K562 (cell line): ENCODE results near the gene PLCL2. TPM values are rescaled to one million over a fixed set of nuclear protein-coding genes. Genes with fewer than 3 reads are reported as not detected.

Experiments used
- ATAC-seq: fragments of 200-7000 bp; cut with Tn5 transposase; 3 replicates; pipeline ENCODE4 v1.9.1; 2020; ENCODE audit warnings: moderate library complexity
- BruUV-seq: library from RNA; stranded (reverse); fragments of 400-500 nt; replicated peaks from 2 replicates; lab custom pipeline; 2021; lab: Mats Ljungman, UMichigan
- CTCF ChIA-PET: fragments of 300-600 bp; formaldehyde crosslinking; extraction: SDS; loops from one replicate; lab custom pipeline; 2021; ENCODE audit warnings: low intra/inter-chr PET ratio; lab: Yijun Ruan, JAX
- POLR2A ChIA-PET: fragments of 300-600, 350-650 bp; sonication (Branson Sonifier 250); formaldehyde crosslinking; extraction: SDS; loops from one replicate; lab custom pipeline; 2021; ENCODE audit warnings: antibody characterized with exemption, inconsistent platforms; lab: Yijun Ruan, JAX
- DNase-seq, 4 experiments: peaks; one replicate each; pipeline versions ENCODE4 v3.0.0 to v3.0.0-alpha.2; 2011 to 2018; ENCODE audit warnings: low spot score in 3 of 4, mixed read lengths in 3 of 4; ENCODE audit errors: extremely low read depth in 1 of 4
- FAIRE-seq: peaks from 2 replicates; lab custom pipeline; 2011; peaks lifted over from hg19 to GRCh38; lab: Jason Lieb, UNC
- H2AFZ ChIP-seq: 2 replicates; pipeline ENCODE4 v1.6.0; 2011; ENCODE audit warnings: low read depth, low read length, control low read depth, inconsistent platforms
- H3K27ac ChIP-seq: fragments of 200-600 bp; 3 replicates; pipeline ENCODE4 v1.8.0; 2011; ENCODE audit warnings: low read depth, mild to moderate bottlenecking, control low read depth, inconsistent platforms, low read length, moderate library complexity, mixed read lengths; ENCODE audit errors: extremely low read depth
- H3K27me3 ChIP-seq, 2 experiments: fragments of 300-600 bp in 1 of 2; 2 replicates in 1 of 2; 3 replicates in 1 of 2; pipeline versions ENCODE4 v1.6.0 to v1.8.0; 2011; ENCODE audit warnings: inconsistent platforms in 2 of 2, low read length in 2 of 2, mild to moderate bottlenecking in 1 of 2, mixed read lengths in 1 of 2, moderate library complexity in 1 of 2; ENCODE audit not compliant: control insufficient read depth in 2 of 2, insufficient read depth in 2 of 2
- H3K36me3 ChIP-seq: fragments of 300-600 bp; 3 replicates; pipeline ENCODE4 v1.8.0; 2011; ENCODE audit warnings: mild to moderate bottlenecking, low read length, inconsistent platforms; ENCODE audit not compliant: control insufficient read depth, insufficient read depth
- H3K4me1 ChIP-seq, 2 experiments: fragments of 200-600 bp in 1 of 2; replicated peaks in 1 of 2; 2 replicates in 1 of 2; 3 replicates in 1 of 2; pipeline versions ENCODE4 v1.5.1 to v1.8.0; 2011; ENCODE audit warnings: inconsistent platforms in 2 of 2, low read length in 2 of 2, mild to moderate bottlenecking in 1 of 2, mixed read lengths in 1 of 2, moderate library complexity in 1 of 2; ENCODE audit not compliant: control insufficient read depth in 2 of 2, insufficient read depth in 2 of 2
- H3K4me2 ChIP-seq: 2 replicates; pipeline ENCODE4 v1.6.1; 2011; ENCODE audit warnings: low read length, control low read depth, inconsistent platforms, mixed read lengths; ENCODE audit not compliant: insufficient read depth
- H3K4me3 ChIP-seq: fragments of 200-600 bp; sonication (generic), shearing (Covaris generic); 2 replicates; pipeline ENCODE4 v1.5.1; 2016; ENCODE audit warnings: control low read depth, inconsistent platforms
- H3K79me2 ChIP-seq: fragments of 200-600 bp; 3 replicates; pipeline ENCODE4 v1.8.0; 2011; ENCODE audit warnings: low read length, inconsistent platforms; ENCODE audit not compliant: control insufficient read depth, insufficient read depth
- H3K9ac ChIP-seq, 2 experiments: 2 replicates each; pipeline versions ENCODE4 v1.6.0 to v1.6.1; 2011; ENCODE audit warnings: low read depth in 2 of 2, low read length in 2 of 2, control low read depth in 1 of 2, inconsistent platforms in 1 of 2, mild to moderate bottlenecking in 1 of 2, mixed read lengths in 1 of 2; ENCODE audit not compliant: insufficient read depth in 1 of 2
- H3K9me1 ChIP-seq: one replicate; pipeline ENCODE4 v1.6.0; 2011; ENCODE audit warnings: inconsistent platforms, mild to moderate bottlenecking, low read length, moderate library complexity; ENCODE audit not compliant: control insufficient read depth, insufficient read depth
- H3K9me3 ChIP-seq: replicated peaks from 2 replicates; pipeline ENCODE4 v1.5.1; 2011; ENCODE audit warnings: low read depth, low read length, inconsistent platforms; ENCODE audit not compliant: control insufficient read depth, insufficient read depth
- H4K20me1 ChIP-seq: replicated peaks from 2 replicates; pipeline ENCODE4 v1.6.1; 2011; ENCODE audit warnings: low read length, inconsistent platforms, mixed read lengths; ENCODE audit not compliant: control insufficient read depth, insufficient read depth
- BRD9 ChIP-seq: fragments of 450-650 bp; IDR thresholded peaks from 2 replicates; pipeline ENCODE4 v1.6.1; 2018; ENCODE audit warnings: low read depth; ENCODE audit not compliant: partially characterized antibody
- CBX1 ChIP-seq: sonication (generic); IDR thresholded peaks from 2 replicates; pipeline ENCODE4 v1.6.1; 2016; ENCODE audit warnings: antibody characterized with exemption, low read depth, mild to moderate bottlenecking
- CHCHD3 ChIP-seq: fragments of 250-450 bp; sonication (Bioruptor Pico); IDR thresholded peaks from 2 replicates; pipeline ENCODE4 v2.1.2; 2022; ENCODE audit warnings: mild to moderate bottlenecking
- ESRRB ChIP-seq: fragments of 250-450 bp; sonication (Bioruptor Pico); IDR thresholded peaks from 2 replicates; pipeline ENCODE4 v1.5.0; 2020; ENCODE audit warnings: mild to moderate bottlenecking, moderate library complexity, borderline replicate concordance
- FOXM1 ChIP-seq, 2 experiments: fragments of 450-650 bp in 1 of 2; sonication (generic) in 1 of 2; formaldehyde crosslinking in 1 of 2; IDR thresholded peaks; 2 replicates each; pipeline versions ENCODE4 v1.6.1 to v1.9.0; 2017 to 2022; ENCODE audit warnings: low read depth in 2 of 2, mild to moderate bottlenecking in 2 of 2, missing genetic modification reagents in 1 of 2, moderate library complexity in 1 of 2
- HDAC6 ChIP-seq: IDR thresholded peaks from 2 replicates; pipeline ENCODE4 v1.6.1; 2012; ENCODE audit warnings: low read depth, mild to moderate bottlenecking, control low read depth, inconsistent platforms, low read length, moderate library complexity
- L3MBTL2 ChIP-seq: fragments of 450-650 bp; IDR thresholded peaks from 2 replicates; pipeline ENCODE4 v1.6.1; 2016; ENCODE audit warnings: mild to moderate bottlenecking, moderate library complexity
- SUPT5H ChIP-seq: fragments of 450-650 bp; IDR thresholded peaks from 2 replicates; pipeline ENCODE4 v1.6.1; 2016
- YBX1 ChIP-seq: fragments of 450-650 bp; IDR thresholded peaks from 2 replicates; pipeline ENCODE4 v1.7.1; 2016; ENCODE audit warnings: mild to moderate bottlenecking
- ZC3H11A ChIP-seq: IDR thresholded peaks from 2 replicates; pipeline ENCODE4 v1.6.1; 2012; ENCODE audit warnings: low read depth, low read length, improper control_type of control experiment
- ZNF12 ChIP-seq: sonication (generic); formaldehyde crosslinking; IDR thresholded peaks from 2 replicates; pipeline ENCODE4 v1.4.0; 2020; ENCODE audit warnings: mild to moderate bottlenecking, missing genetic modification reagents
- ZNF217 ChIP-seq: sonication (generic); formaldehyde crosslinking; IDR thresholded peaks from 2 replicates; pipeline ENCODE4 v1.8.0; 2022; ENCODE audit warnings: mild to moderate bottlenecking, missing genetic modification reagents
- ZZZ3 ChIP-seq: fragments of 450-650 bp; IDR thresholded peaks from 2 replicates; pipeline ENCODE4 v1.6.1; 2016; ENCODE audit warnings: antibody characterized with exemption, mild to moderate bottlenecking, moderate library complexity
- WGBS: fragments of 100-300 bp; shearing (Covaris generic); methylation state at CpG from one replicate; pipeline ENCODE4 v1.1.6; 2016; ENCODE audit warnings: low coverage, mixed read lengths; ENCODE audit not compliant: insufficient coverage; ENCODE audit errors: missing lambda C conversion rate; 5-methylcytosine and 5-hydroxymethylcytosine counted together
- in situ Hi-C: fragments of 300-500 bp; cut with MboI; formaldehyde crosslinking; loops from 4 replicates; pipeline ENCODE4 v1.15.0; 2018; ENCODE audit warnings: inconsistent platforms, mixed read lengths
- intact Hi-C: fragments of 100-400 bp; cut with micrococcal nuclease; formaldehyde crosslinking; loops from 2 replicates; pipeline ENCODE4 v1.14.2; 2022
- polyA plus RNA-seq, 8 experiments: library from polyadenylated mRNA; depleted of rRNA in 4 of 8; stranded (reverse) in 5 of 8; unstranded in 3 of 8; fragments of >200 nt; fragmentation: Nextera tagmentation in 2 of 8; fragmentation: Illumina TruSeq in 1 of 8; extraction: Ambion mirVana in 2 of 8; extraction: Trizol in 1 of 8; gene quantifications; 2 replicates each; pipeline versions ENCODE4 v1.2.1 to v1.2.3, GENCODE V29; 2011 to 2014; ENCODE audit warnings: inconsistent platforms in 1 of 8, missing spikeins in 1 of 8
- total RNA-seq, 7 experiments: library from RNA; depleted of rRNA in 6 of 7; stranded (reverse); fragments of >200 nt in 6 of 7; fragmentation: Illumina TruSeq in 2 of 7; extraction: Trizol in 2 of 7; gene quantifications; 2 replicates each; pipeline versions ENCODE4 v1.2.1 to v1.2.3, GENCODE V29; 2011 to 2021; ENCODE audit warnings: low replicate concordance in 1 of 7
- TF ChIP-seq, protein P1 (sequence below): fragments of 450-650 bp; formaldehyde crosslinking; conservative IDR thresholded peaks from 2 replicates; pipeline ENCODE4 v1.4.0; 2022; ENCODE audit warnings: mild to moderate bottlenecking, missing genetic modification characterization
- TF ChIP-seq, protein P2 (sequence below): sonication (generic); formaldehyde crosslinking; IDR thresholded peaks from 2 replicates; pipeline ENCODE4 v1.8.0; 2022; ENCODE audit warnings: mild to moderate bottlenecking, missing genetic modification reagents
- TF ChIP-seq, protein P3 (sequence below): fragments of 250-450 bp; sonication (Bioruptor Pico); IDR thresholded peaks from 2 replicates; pipeline ENCODE4 v1.6.1; 2021; ENCODE audit warnings: mild to moderate bottlenecking

The PLCL2 gene
- total and polyA plus RNA-seq, 9 of the 15 experiments (the other 6 are each of a cell fraction or from before 2014, with no cell fraction given), result 0.03 to 0.18 (median 0.11) TPM; not detected in 2

- Histone ChIP-seq H3K4me1 (no peaks in the 10 kb centered on the region), H3K4me3 (no peak overlapping the region), H3K9me1 (no peaks in the 10 kb centered on the region), H3K4me2 (no peak overlapping the region), H3K9ac (no peak overlapping the region), H3K79me2 (no peaks in the 10 kb centered on the region), H2AFZ (no peak overlapping the region), H3K27me3 (peaks cover 0 to 4% of the 10 kb centered on the region in 2 experiments; a peak in 2 of 5 replicates), H3K36me3 (no peaks in the 10 kb centered on the region), H3K9me3 (no peaks in the 10 kb centered on the region), H4K20me1 (no peaks in the 10 kb centered on the region), H3K27ac (no peak overlapping the region)
- 1% methylated on average over 7 of the region's 7 CpGs for WGBS
- no peak for TF ChIP-seq ZC3H11A
- no peak for TF ChIP-seq ZZZ3
- TF ChIP-seq, protein P1, sequence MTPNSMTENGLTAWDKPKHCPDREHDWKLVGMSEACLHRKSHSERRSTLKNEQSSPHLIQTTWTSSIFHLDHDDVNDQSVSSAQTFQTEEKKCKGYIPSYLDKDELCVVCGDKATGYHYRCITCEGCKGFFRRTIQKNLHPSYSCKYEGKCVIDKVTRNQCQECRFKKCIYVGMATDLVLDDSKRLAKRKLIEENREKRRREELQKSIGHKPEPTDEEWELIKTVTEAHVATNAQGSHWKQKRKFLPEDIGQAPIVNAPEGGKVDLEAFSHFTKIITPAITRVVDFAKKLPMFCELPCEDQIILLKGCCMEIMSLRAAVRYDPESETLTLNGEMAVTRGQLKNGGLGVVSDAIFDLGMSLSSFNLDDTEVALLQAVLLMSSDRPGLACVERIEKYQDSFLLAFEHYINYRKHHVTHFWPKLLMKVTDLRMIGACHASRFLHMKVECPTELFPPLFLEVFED (CRISPR knock-in tag), result no peak
- no peak for TF ChIP-seq ZNF217 (CRISPR knock-in tag)
- no peak for TF ChIP-seq YBX1
- TF ChIP-seq, protein P2, sequence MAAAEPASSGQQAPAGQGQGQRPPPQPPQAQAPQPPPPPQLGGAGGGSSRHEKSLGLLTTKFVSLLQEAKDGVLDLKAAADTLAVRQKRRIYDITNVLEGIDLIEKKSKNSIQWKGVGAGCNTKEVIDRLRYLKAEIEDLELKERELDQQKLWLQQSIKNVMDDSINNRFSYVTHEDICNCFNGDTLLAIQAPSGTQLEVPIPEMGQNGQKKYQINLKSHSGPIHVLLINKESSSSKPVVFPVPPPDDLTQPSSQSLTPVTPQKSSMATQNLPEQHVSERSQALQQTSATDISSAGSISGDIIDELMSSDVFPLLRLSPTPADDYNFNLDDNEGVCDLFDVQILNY, result no peak
- TF ChIP-seq ESRRB (CRISPR knock-in tag), result no peak
- TF ChIP-seq BRD9, result no peak
- no peak for TF ChIP-seq CBX1
- TF ChIP-seq CHCHD3 (CRISPR knock-in tag), result no peak
- TF ChIP-seq, protein P3, sequence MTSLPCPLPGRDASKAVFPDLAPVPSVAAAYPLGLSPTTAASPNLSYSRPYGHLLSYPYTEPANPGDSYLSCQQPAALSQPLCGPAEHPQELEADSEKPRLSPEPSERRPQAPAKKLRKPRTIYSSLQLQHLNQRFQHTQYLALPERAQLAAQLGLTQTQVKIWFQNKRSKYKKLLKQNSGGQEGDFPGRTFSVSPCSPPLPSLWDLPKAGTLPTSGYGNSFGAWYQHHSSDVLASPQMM (CRISPR knock-in tag), result no peak
- TF ChIP-seq FOXM1 (IDR thresholded peaks at IDR 0.05; ENCODE audit: low read depth), result no peak
- TF ChIP-seq FOXM1 (CRISPR knock-in tag; IDR thresholded peaks at IDR 0.05; ENCODE audit: low read depth), result no peak
- TF ChIP-seq ZNF12 (CRISPR knock-in tag), result no peak
- TF ChIP-seq SUPT5H, result no peak
- no peak for TF ChIP-seq L3MBTL2
- TF ChIP-seq HDAC6, result no peak
- ATAC-seq, result no peak
- no peak for DNase-seq
- no TSS peak for BruUV-seq
- no peak for FAIRE-seq
- intact Hi-C loops (no loop called here), in situ Hi-C loops (no loop called here)
- ChIA-PET CTCF (no interaction called here), POLR2A (no interaction called here)
These were observed 160.9 kb downstream of the PLCL2 start for GRCh38 chr3:17045705-17046104.
